ENCODE data around the gene ERP29.

DNA sequence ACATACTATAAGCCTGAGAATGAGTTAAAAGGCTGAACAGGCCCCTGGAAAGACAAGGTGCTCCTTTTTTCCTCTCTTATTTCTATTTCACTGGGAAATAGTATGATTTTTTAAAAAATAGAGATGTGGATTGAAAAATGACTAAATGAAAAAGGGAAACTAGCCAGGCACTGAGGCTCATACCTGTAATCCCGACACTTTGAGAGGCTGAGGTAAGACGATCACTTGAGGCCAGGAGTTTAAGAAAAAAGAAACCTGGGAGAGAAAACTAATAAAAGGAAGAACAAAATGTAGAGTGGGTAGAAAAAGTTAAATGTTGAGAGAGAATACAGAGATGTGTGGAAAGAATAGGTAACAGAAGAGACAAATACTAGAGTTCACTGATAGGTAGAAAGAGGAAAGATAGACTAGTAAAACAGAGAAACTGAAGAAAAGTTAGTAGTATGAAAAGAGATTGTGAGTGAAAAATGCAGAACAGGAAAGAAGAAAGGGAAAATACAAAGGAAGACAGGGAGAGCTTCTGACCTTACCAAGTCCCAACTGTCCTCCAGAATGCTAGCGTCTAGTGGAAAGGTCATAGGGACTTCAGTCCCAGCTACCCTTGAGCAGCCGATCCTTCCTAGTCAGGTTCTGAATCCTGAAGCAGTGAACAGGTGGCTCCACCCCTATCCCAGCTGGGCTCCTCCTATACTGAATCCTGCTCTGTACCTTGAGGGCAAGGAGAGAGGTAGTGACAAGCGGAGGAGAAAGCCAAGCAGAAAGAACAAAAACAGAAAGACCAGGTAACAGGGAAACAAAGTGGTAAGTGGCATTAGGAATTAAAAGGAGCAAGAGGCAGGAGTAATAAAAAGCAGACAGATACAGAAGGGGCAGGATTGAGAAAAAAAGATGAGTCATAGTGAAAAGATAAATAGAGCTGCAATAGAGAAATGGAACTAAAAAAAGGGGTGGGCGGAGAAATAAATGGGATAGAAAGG lies 7.5 kb upstream of the ERP29 start:
- TF ChIP-seq POLR2A (IDR thresholded peaks at IDR 0.05; ENCODE audit: low read depth) (no peak), CTCF (IDR thresholded peaks at IDR 0.05) (no peak), EP300 (IDR thresholded peaks at IDR 0.05) (no peak)
